Measurements from ENCODE around the gene MTF2. TPM values are rescaled to one million over a fixed set of nuclear protein-coding genes. Genes with fewer than 3 reads are reported as not detected.

MTF2 gene
- total RNA-seq, 6 experiments from 2014 or later, result 4.5 to 9.3 (median 7.1) TPM

- intact Hi-C loops (cut with DNase I), result no loop called here
- Histone ChIP-seq H3K36me3 (no peaks in the 10 kb centered on the region), H3K9me3 (no peaks in the 10 kb centered on the region), H3K4me1 (no peaks in the 10 kb centered on the region), H3K4me3 (peak overlapping the region; percentile 20 to 41 (median 40)), H3K27ac (peak overlapping the region; percentile 20 to 77 (median 39)), H3K27me3 (no peaks in the 10 kb centered on the region)
- WGBS (ENCODE audit: insufficient coverage, low coverage, low lambda C conversion rate, missing lambda C conversion rate), result 70% methylated on average over 3 of the region's 4 CpGs
- DNase-seq (no peak), ATAC-seq (no peak)
- TF ChIP-seq POLR2A (IDR thresholded peaks at IDR 0.05), result no peak
These were observed 36.0 kb upstream of the MTF2 start for GRCh38 chr1:93043057-93043557.

GRCh38 chr1:93047618-93048017 lies 31.5 kb upstream of the MTF2 start:
- WGBS (ENCODE audit: insufficient coverage, low coverage, low lambda C conversion rate, missing lambda C conversion rate), result 81% methylated on average over 2 of the region's 3 CpGs
- H3K36me3 ChIP-seq, result no peaks in the 10 kb centered on the region
- TF ChIP-seq POLR2A (IDR thresholded peaks at IDR 0.05) (no peak), CTCF (IDR thresholded peaks at IDR 0.05) (no peak)
- no peak overlapping the region for H3K4me3 ChIP-seq
- DNase-seq, result no peak
- no peaks in the 10 kb centered on the region for H3K27me3 ChIP-seq
- H3K27ac ChIP-seq, result no peak overlapping the region
- H3K9me3 ChIP-seq, result no peaks in the 10 kb centered on the region
- ATAC-seq, result no peak
- intact Hi-C loops (cut with DNase I), result no loop called here
- H3K4me1 ChIP-seq, result no peaks in the 10 kb centered on the region

- ATAC-seq, result no peak
- TF ChIP-seq CTCF (IDR thresholded peaks at IDR 0.05) (no peak), POLR2A (IDR thresholded peaks at IDR 0.05) (no peak)
- Histone ChIP-seq H3K27me3 (no peaks in the 10 kb centered on the region), H3K9me3 (no peaks in the 10 kb centered on the region), H3K4me1 (no peaks in the 10 kb centered on the region), H3K27ac (no peak overlapping the region), H3K36me3 (no peaks in the 10 kb centered on the region), H3K4me3 (no peak overlapping the region)
- WGBS (ENCODE audit: insufficient coverage, low coverage, low lambda C conversion rate, missing lambda C conversion rate), result no CpG with 5 or more reads among the region's 1 CpG
- intact Hi-C loops (cut with DNase I), result no loop called here
- DNase-seq, result no peak
These were observed 27.1 kb upstream of the MTF2 start for GRCh38 chr1:93051961-93052360.

- ATAC-seq, result no peak
These were observed 22.9 kb upstream of the MTF2 start for GRCh38 chr1:93056214-93056613.

GRCh38 chr1:93056649-93057048 lies 22.4 kb upstream of the MTF2 start:
- H3K9me3 ChIP-seq, result no peaks in the 10 kb centered on the region
- H3K27me3 ChIP-seq, result no peaks in the 10 kb centered on the region
- intact Hi-C loops (cut with DNase I), result no loop called here
- no peak overlapping the region for H3K27ac ChIP-seq
- no peaks in the 10 kb centered on the region for H3K4me1 ChIP-seq
- no peaks in the 10 kb centered on the region for H3K36me3 ChIP-seq
- TF ChIP-seq POLR2A (IDR thresholded peaks at IDR 0.05) (no peak), CTCF (IDR thresholded peaks at IDR 0.05) (no peak)
- WGBS (ENCODE audit: insufficient coverage, low coverage, low lambda C conversion rate, missing lambda C conversion rate), result 77% methylated on average over 2 of the region's 2 CpGs
- H3K4me3 ChIP-seq, result no peak overlapping the region
- ATAC-seq, result no peak
- no peak for DNase-seq

More at GRCh38 chr1:93056214-93056613, 22.9 kb upstream of the MTF2 start:
- 29% methylated on average over 4 of the region's 4 CpGs for WGBS (ENCODE audit: insufficient coverage, low coverage, low lambda C conversion rate, missing lambda C conversion rate)
- Histone ChIP-seq H3K27me3 (no peaks in the 10 kb centered on the region), H3K4me3 (no peak overlapping the region), H3K9me3 (no peaks in the 10 kb centered on the region), H3K36me3 (no peaks in the 10 kb centered on the region), H3K27ac (no peak overlapping the region), H3K4me1 (no peaks in the 10 kb centered on the region)
- no peak for TF ChIP-seq CTCF (IDR thresholded peaks at IDR 0.05)
- TF ChIP-seq POLR2A (IDR thresholded peaks at IDR 0.05), result no peak
- intact Hi-C loops (cut with DNase I), result no loop called here
- no peak for DNase-seq
